Muscle layer of colon (tissue), 2 donors: Measurements from ENCODE around the gene PTPN14.
A peak's percentile ranks its signal among the peaks of the same experiment; 100 is the strongest.

Experiments used
- H3K27ac ChIP-seq: one replicate; pipeline ENCODE4 v1.7.0; 2013; ENCODE audit warnings: low read depth, mild to moderate bottlenecking, low read length, moderate library complexity
- H3K27me3 ChIP-seq, 2 donors: one replicate each; pipeline ENCODE4 v1.7.0; 2013; ENCODE audit warnings: low read length in 2 of 2, mild to moderate bottlenecking in 2 of 2; ENCODE audit not compliant: insufficient read depth in 2 of 2, control insufficient read depth in 1 of 2
- H3K36me3 ChIP-seq: one replicate; pipeline ENCODE4 v1.7.0; 2013; ENCODE audit warnings: mild to moderate bottlenecking, low read length; ENCODE audit not compliant: insufficient read depth
- H3K4me1 ChIP-seq: one replicate; pipeline ENCODE4 v1.7.0; 2013; ENCODE audit warnings: mild to moderate bottlenecking, low read length; ENCODE audit not compliant: insufficient read depth
- H3K4me3 ChIP-seq, 2 donors: one replicate each; pipeline ENCODE4 v1.7.0; 2013; ENCODE audit warnings: low read length in 2 of 2, low read depth in 1 of 2, mild to moderate bottlenecking in 1 of 2, moderate library complexity in 1 of 2
- H3K9ac ChIP-seq: one replicate; pipeline ENCODE4 v1.7.0; 2013; ENCODE audit warnings: low read length
- H3K9me3 ChIP-seq: one replicate; pipeline ENCODE4 v1.7.0; 2013; ENCODE audit warnings: mild to moderate bottlenecking, low read length
- donor health status: abdominal sarcoma.
- donor health status: Adenocarcinoma of cecum.

The PTPN14 gene

GRCh38 chr1:214455971-214456867 lies 95.2 kb downstream of the PTPN14 start:
- Histone ChIP-seq H3K27ac (no peak overlapping the region), H3K4me3 (no peak overlapping the region), H3K9ac (no peak overlapping the region), H3K9me3 (no peaks in the 10 kb centered on the region), H3K4me1 (peaks cover 12% of the 10 kb centered on the region), H3K36me3 (no peaks in the 10 kb centered on the region), H3K27me3 (no peaks in the 10 kb centered on the region)

- Histone ChIP-seq H3K9me3 (no peaks in the 10 kb centered on the region), H3K9ac (no peak overlapping the region), H3K4me1 (peaks cover 12% of the 10 kb centered on the region), H3K27ac (no peak overlapping the region), H3K4me3 (no peak overlapping the region), H3K27me3 (no peaks in the 10 kb centered on the region), H3K36me3 (no peaks in the 10 kb centered on the region)
Observed at GRCh38 chr1:214455479-214455878, 95.9 kb downstream of the PTPN14 start.

- no peak overlapping the region for H3K4me3 ChIP-seq
- no peaks in the 10 kb centered on the region for H3K27me3 ChIP-seq
- H3K4me1 ChIP-seq, result peaks cover 12% of the 10 kb centered on the region
- no peaks in the 10 kb centered on the region for H3K36me3 ChIP-seq
- H3K9me3 ChIP-seq, result no peaks in the 10 kb centered on the region
- H3K27ac ChIP-seq, result no peak overlapping the region
- no peak overlapping the region for H3K9ac ChIP-seq
Observed at GRCh38 chr1:214454569-214455396, 96.6 kb downstream of the PTPN14 start.

- H3K27me3 ChIP-seq, result no peaks in the 10 kb centered on the region
- H3K36me3 ChIP-seq, result no peaks in the 10 kb centered on the region
Observed at GRCh38 chr1:214453109-214453722, 98.2 kb downstream of the PTPN14 start.

GRCh38 chr1:214452152-214452784 lies 99.1 kb downstream of the PTPN14 start:
- H3K4me1 ChIP-seq, result peaks cover 17% of the 10 kb centered on the region
- H3K9ac ChIP-seq, result no peak overlapping the region
- no peaks in the 10 kb centered on the region for H3K36me3 ChIP-seq
- no peak overlapping the region for H3K4me3 ChIP-seq
- H3K27me3 ChIP-seq, result no peaks in the 10 kb centered on the region
- H3K9me3 ChIP-seq, result no peaks in the 10 kb centered on the region
- H3K27ac ChIP-seq, result no peak overlapping the region

More at GRCh38 chr1:214453109-214453722, 98.2 kb downstream of the PTPN14 start:
- H3K9ac ChIP-seq, result no peak overlapping the region
- no peaks in the 10 kb centered on the region for H3K9me3 ChIP-seq
- H3K4me3 ChIP-seq, result no peak overlapping the region
- no peak overlapping the region for H3K27ac ChIP-seq
- peaks cover 12% of the 10 kb centered on the region for H3K4me1 ChIP-seq

- no peak overlapping the region for H3K9ac ChIP-seq
- peaks cover 23% of the 10 kb centered on the region for H3K4me1 ChIP-seq
- no peaks in the 10 kb centered on the region for H3K27me3 ChIP-seq
- H3K36me3 ChIP-seq, result no peaks in the 10 kb centered on the region
- no peak overlapping the region for H3K4me3 ChIP-seq
- H3K9me3 ChIP-seq, result no peaks in the 10 kb centered on the region
- no peak overlapping the region for H3K27ac ChIP-seq
Observed at GRCh38 chr1:214451596-214451995, 99.8 kb downstream of the PTPN14 start.

- Histone ChIP-seq H3K27me3 (no peaks in the 10 kb centered on the region), H3K4me1 (peaks cover 31% of the 10 kb centered on the region), H3K36me3 (no peaks in the 10 kb centered on the region), H3K9ac (no peak overlapping the region), H3K4me3 (no peak overlapping the region), H3K27ac (no peak overlapping the region), H3K9me3 (no peaks in the 10 kb centered on the region)
Observed at GRCh38 chr1:214449371-214449770, 102.0 kb downstream of the PTPN14 start.

- Histone ChIP-seq H3K4me1 (peaks cover 31% of the 10 kb centered on the region), H3K27me3 (no peaks in the 10 kb centered on the region), H3K4me3 (no peak overlapping the region), H3K27ac (no peak overlapping the region), H3K36me3 (no peaks in the 10 kb centered on the region), H3K9ac (no peak overlapping the region), H3K9me3 (no peaks in the 10 kb centered on the region)
Observed at GRCh38 chr1:214448536-214448935, 102.9 kb downstream of the PTPN14 start.

- H3K27ac ChIP-seq, result no peak overlapping the region
- no peaks in the 10 kb centered on the region for H3K9me3 ChIP-seq
- no peaks in the 10 kb centered on the region for H3K27me3 ChIP-seq
- no peak overlapping the region for H3K9ac ChIP-seq
- H3K4me3 ChIP-seq, result no peak overlapping the region
- no peaks in the 10 kb centered on the region for H3K36me3 ChIP-seq
- peaks cover 31% of the 10 kb centered on the region for H3K4me1 ChIP-seq
Observed at GRCh38 chr1:214447557-214447871, 103.9 kb downstream of the PTPN14 start.

GRCh38 chr1:214446772-214447556 lies 104.4 kb downstream of the PTPN14 start:
- no peak overlapping the region for H3K27ac ChIP-seq
- no peaks in the 10 kb centered on the region for H3K27me3 ChIP-seq
- H3K4me1 ChIP-seq, result peaks cover 31% of the 10 kb centered on the region
- H3K9me3 ChIP-seq, result no peaks in the 10 kb centered on the region
- H3K4me3 ChIP-seq, result peak overlapping the region in 1 of 2 donors; percentile 32
- no peak overlapping the region for H3K9ac ChIP-seq
- no peaks in the 10 kb centered on the region for H3K36me3 ChIP-seq
